HEK293 (cell line): ENCODE measurements around the gene SLC5A9.
A peak's percentile ranks its signal among the peaks of the same experiment; 100 is the strongest.
"Not testable (repeated sequence)": the region's sequence is repeated elsewhere in the genome, so short reads cannot be mapped to it uniquely, and the experiment has no call there.

ENCODE experiments used
- CTCF ChIA-PET: fragments of 350-600 bp; formaldehyde crosslinking; extraction: SDS; loops from one replicate; lab custom pipeline; 2021; ENCODE audit warnings: antibody characterized with exemption; lab: Yijun Ruan, JAX
- POLR2A ChIA-PET: fragments of 300-600 bp; formaldehyde crosslinking; extraction: SDS; loops from one replicate; lab custom pipeline; 2020; ENCODE audit warnings: antibody characterized with exemption, inconsistent platforms; lab: Yijun Ruan, JAX
- H3K27ac ChIP-seq: fragments of 200-500 bp; sonication (Bioruptor generic); 2 replicates; pipeline ENCODE4 v1.5.1; 2014; ENCODE audit warnings: low read depth, low read length, control low read depth, inconsistent platforms; ENCODE audit errors: extremely low read depth
- H3K36me3 ChIP-seq, 2 experiments: fragments of 200-500 bp in 1 of 2; sonication (Bioruptor generic) in 1 of 2; 1 replicate in 1 of 2; 2 replicates in 1 of 2; pipeline ENCODE4 v1.5.1; 2014 to 2017; ENCODE audit warnings: inconsistent platforms in 2 of 2, low read length in 2 of 2; ENCODE audit not compliant: control insufficient read depth in 2 of 2, insufficient read depth in 1 of 2
- H3K4me1 ChIP-seq: fragments of 200-500 bp; sonication (Bioruptor generic); 2 replicates; pipeline ENCODE4 v1.5.1; 2014; ENCODE audit warnings: mild to moderate bottlenecking, low read length, inconsistent platforms; ENCODE audit not compliant: control insufficient read depth, insufficient read depth
- H3K4me3 ChIP-seq: 2 replicates; pipeline ENCODE4 v1.5.1; 2011; ENCODE audit warnings: low read depth, mild to moderate bottlenecking, control low read depth, low read length, moderate library complexity
- H3K9me3 ChIP-seq: fragments of 200-500 bp; sonication (Bioruptor generic); 2 replicates; pipeline ENCODE4 v1.5.1; 2014; ENCODE audit warnings: low read depth, low read length, inconsistent platforms; ENCODE audit not compliant: control insufficient read depth, insufficient read depth
- EGR2 ChIP-seq: fragments of 450-650 bp; formaldehyde crosslinking; IDR thresholded peaks from 2 replicates; pipeline ENCODE4 v1.5.1; 2016; ENCODE audit warnings: low read depth, missing biosample characterization, missing genetic modification characterization
- ZBTB21 ChIP-seq: fragments of 450-650 bp; formaldehyde crosslinking; IDR thresholded peaks from 2 replicates; pipeline ENCODE4 v1.5.1; 2017; ENCODE audit warnings: missing biosample characterization, missing genetic modification characterization
- ZBTB7A ChIP-seq: fragments of 450-650 bp; formaldehyde crosslinking; IDR thresholded peaks from 2 replicates; pipeline ENCODE4 v1.5.1; 2016; ENCODE audit warnings: low read depth, missing biosample characterization, missing genetic modification characterization
- ZEB2 ChIP-seq: fragments of 450-650 bp; formaldehyde crosslinking; IDR thresholded peaks from 2 replicates; pipeline ENCODE4 v1.5.1; 2016; ENCODE audit warnings: missing biosample characterization, missing genetic modification characterization
- ZIC2 ChIP-seq: fragments of 450-650 bp; formaldehyde crosslinking; IDR thresholded peaks from 2 replicates; pipeline ENCODE4 v1.5.1; 2016; ENCODE audit warnings: missing biosample characterization, missing genetic modification characterization
- ZNF174 ChIP-seq: fragments of 450-650 bp; formaldehyde crosslinking; IDR thresholded peaks from 2 replicates; pipeline ENCODE4 v1.5.0; 2017; ENCODE audit warnings: missing biosample characterization, mild to moderate bottlenecking, missing genetic modification characterization
- ZNF175 ChIP-seq: fragments of 450-650 bp; formaldehyde crosslinking; IDR thresholded peaks from 2 replicates; pipeline ENCODE4 v1.5.1; 2016; ENCODE audit warnings: missing biosample characterization, missing genetic modification characterization
- ZNF223 ChIP-seq: fragments of 450-650 bp; formaldehyde crosslinking; IDR thresholded peaks from 2 replicates; pipeline ENCODE4 v1.5.1; 2016; ENCODE audit warnings: missing biosample characterization, missing genetic modification characterization
- ZNF302 ChIP-seq: fragments of 450-650 bp; formaldehyde crosslinking; IDR thresholded peaks from 2 replicates; pipeline ENCODE4 v1.5.1; 2016; ENCODE audit warnings: missing biosample characterization, missing genetic modification characterization, low read depth
- ZNF311 ChIP-seq: fragments of 450-650 bp; formaldehyde crosslinking; IDR thresholded peaks from 2 replicates; pipeline ENCODE4 v1.5.1; 2017; ENCODE audit warnings: missing biosample characterization, missing genetic modification characterization, borderline replicate concordance
- ZNF544 ChIP-seq: fragments of 450-650 bp; formaldehyde crosslinking; IDR thresholded peaks from 2 replicates; pipeline ENCODE4 v1.5.0; 2017; ENCODE audit warnings: missing biosample characterization, missing genetic modification characterization
- ZNF768 ChIP-seq: fragments of 450-650 bp; formaldehyde crosslinking; IDR thresholded peaks from 2 replicates; pipeline ENCODE4 v1.5.1; 2018; ENCODE audit warnings: missing biosample characterization, mild to moderate bottlenecking, missing genetic modification characterization
- ZNF837 ChIP-seq: fragments of 450-650 bp; formaldehyde crosslinking; IDR thresholded peaks from 2 replicates; pipeline ENCODE4 v1.5.1; 2016; ENCODE audit warnings: missing biosample characterization, missing genetic modification characterization
- ZSCAN16 ChIP-seq: fragments of 450-650 bp; formaldehyde crosslinking; IDR thresholded peaks from 2 replicates; pipeline ENCODE4 v1.5.1; 2016; ENCODE audit warnings: missing biosample characterization, missing genetic modification characterization
- TF ChIP-seq, protein P1 (sequence below): fragments of 450-650 bp; formaldehyde crosslinking; IDR thresholded peaks from 2 replicates; pipeline ENCODE4 v1.5.0; 2017; ENCODE audit warnings: missing biosample characterization, missing genetic modification characterization, borderline replicate concordance
- TF ChIP-seq, protein P2 (sequence below): fragments of 450-650 bp; formaldehyde crosslinking; conservative IDR thresholded peaks from 2 replicates; pipeline ENCODE4 v1.5.1; 2016; ENCODE audit warnings: low read depth, missing biosample characterization, missing genetic modification characterization
- TF ChIP-seq, protein P3 (sequence below): fragments of 450-650 bp; formaldehyde crosslinking; IDR thresholded peaks from 2 replicates; pipeline ENCODE4 v1.5.1; 2016; ENCODE audit warnings: missing biosample characterization, missing genetic modification characterization
- TF ChIP-seq, protein P4 (sequence below): fragments of 450-650 bp; formaldehyde crosslinking; IDR thresholded peaks from 2 replicates; pipeline ENCODE4 v1.5.1; 2017; ENCODE audit warnings: missing biosample characterization, missing genetic modification characterization
- TF ChIP-seq, protein P5 (sequence below): fragments of 450-650 bp; formaldehyde crosslinking; IDR thresholded peaks from 2 replicates; pipeline ENCODE4 v1.5.1; 2016; ENCODE audit warnings: missing biosample characterization, missing genetic modification characterization
- TF ChIP-seq, protein P6 (sequence below): sonication (generic); formaldehyde crosslinking; IDR thresholded peaks from 2 replicates; pipeline ENCODE4 v1.8.1; 2022; ENCODE audit warnings: mild to moderate bottlenecking, moderate library complexity, missing genetic modification reagents

SLC5A9 gene

DNA sequence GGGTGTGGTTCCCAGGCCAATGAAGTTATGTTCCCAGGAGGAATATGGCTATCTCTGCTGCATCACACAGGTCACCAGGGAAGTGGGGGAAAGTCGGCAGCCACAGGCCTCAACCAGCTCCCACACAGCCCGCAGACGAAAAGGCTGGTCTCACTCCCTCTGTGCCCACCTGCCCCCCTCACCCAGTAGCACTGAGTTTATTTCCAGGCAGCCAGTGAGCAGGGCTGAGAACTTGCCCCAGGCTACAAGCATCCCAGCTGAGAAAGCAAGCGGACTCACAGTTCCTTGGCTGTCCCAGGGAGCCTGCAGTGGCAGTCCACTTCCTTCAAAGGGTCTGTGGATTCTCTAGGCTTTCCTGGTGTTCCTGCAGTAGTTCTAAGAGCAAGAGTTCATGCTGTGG, 68.9 kb downstream of the SLC5A9 start:
- Histone ChIP-seq H3K36me3 (no peaks in the 10 kb centered on the region), H3K4me3 (no peak overlapping the region), H3K4me1 (no peaks in the 10 kb centered on the region), H3K27ac (no peak overlapping the region), H3K9me3 (no peaks in the 10 kb centered on the region)
- TF ChIP-seq, protein P1, sequence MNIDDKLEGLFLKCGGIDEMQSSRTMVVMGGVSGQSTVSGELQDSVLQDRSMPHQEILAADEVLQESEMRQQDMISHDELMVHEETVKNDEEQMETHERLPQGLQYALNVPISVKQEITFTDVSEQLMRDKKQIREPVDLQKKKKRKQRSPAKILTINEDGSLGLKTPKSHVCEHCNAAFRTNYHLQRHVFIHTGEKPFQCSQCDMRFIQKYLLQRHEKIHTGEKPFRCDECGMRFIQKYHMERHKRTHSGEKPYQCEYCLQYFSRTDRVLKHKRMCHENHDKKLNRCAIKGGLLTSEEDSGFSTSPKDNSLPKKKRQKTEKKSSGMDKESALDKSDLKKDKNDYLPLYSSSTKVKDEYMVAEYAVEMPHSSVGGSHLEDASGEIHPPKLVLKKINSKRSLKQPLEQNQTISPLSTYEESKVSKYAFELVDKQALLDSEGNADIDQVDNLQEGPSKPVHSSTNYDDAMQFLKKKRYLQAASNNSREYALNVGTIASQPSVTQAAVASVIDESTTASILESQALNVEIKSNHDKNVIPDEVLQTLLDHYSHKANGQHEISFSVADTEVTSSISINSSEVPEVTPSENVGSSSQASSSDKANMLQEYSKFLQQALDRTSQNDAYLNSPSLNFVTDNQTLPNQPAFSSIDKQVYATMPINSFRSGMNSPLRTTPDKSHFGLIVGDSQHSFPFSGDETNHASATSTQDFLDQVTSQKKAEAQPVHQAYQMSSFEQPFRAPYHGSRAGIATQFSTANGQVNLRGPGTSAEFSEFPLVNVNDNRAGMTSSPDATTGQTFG (tag by site-specific recombination), result no peak
- TF ChIP-seq EGR2 (peak; percentile 17; the same call in 1 of the 2 replicates), ZIC2 (tag by site-specific recombination) (0 out of 2 replicates have a peak, but pooled peaks have one; percentile 7)
- ChIA-PET POLR2A (no interaction called here), CTCF (interaction anchor here (0.6 kb wide), 1 partner anchor 1081 kb away, joined by 7 read pairs; no protein-coding TSS in a partner anchor)

DNA sequence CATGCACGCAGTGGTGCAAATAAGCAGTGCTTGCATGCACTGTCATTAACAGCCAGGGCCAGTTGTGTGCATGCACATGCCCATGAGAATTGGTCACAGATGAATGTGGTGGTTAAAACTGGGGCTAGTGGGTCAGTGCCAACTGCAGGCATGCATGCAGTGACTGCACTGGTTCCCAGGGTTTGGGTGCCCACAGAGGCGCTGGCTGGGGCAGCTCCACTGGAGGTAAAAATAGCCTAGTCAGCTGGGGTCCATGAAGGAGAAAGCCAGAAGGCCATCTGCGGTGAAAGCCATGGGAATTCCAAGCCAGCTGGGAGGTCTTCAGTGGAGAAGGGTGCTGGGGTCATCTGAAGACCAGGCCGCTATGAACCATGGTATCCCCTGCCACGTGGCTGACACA, 70.2 kb downstream of the SLC5A9 start:
- Histone ChIP-seq H3K36me3 (no peaks in the 10 kb centered on the region), H3K9me3 (no peaks in the 10 kb centered on the region), H3K4me3 (no peak overlapping the region)
- POLR2A ChIA-PET, result no interaction called here
- TF ChIP-seq ZBTB21 (tag by site-specific recombination) (no peak), ZBTB7A (tag by site-specific recombination) (no peak), ZEB2 (tag by site-specific recombination) (no peak), ZNF175 (tag by site-specific recombination) (no peak), ZNF544 (no peak), ZNF837 (tag by site-specific recombination) (no peak), ZNF223 (tag by site-specific recombination) (no peak), ZNF302 (tag by site-specific recombination) (no peak), ZNF768 (no peak), ZNF174 (no peak), ZNF311 (tag by site-specific recombination) (no peak), ZSCAN16 (tag by site-specific recombination) (no peak)
- TF ChIP-seq, protein P2, sequence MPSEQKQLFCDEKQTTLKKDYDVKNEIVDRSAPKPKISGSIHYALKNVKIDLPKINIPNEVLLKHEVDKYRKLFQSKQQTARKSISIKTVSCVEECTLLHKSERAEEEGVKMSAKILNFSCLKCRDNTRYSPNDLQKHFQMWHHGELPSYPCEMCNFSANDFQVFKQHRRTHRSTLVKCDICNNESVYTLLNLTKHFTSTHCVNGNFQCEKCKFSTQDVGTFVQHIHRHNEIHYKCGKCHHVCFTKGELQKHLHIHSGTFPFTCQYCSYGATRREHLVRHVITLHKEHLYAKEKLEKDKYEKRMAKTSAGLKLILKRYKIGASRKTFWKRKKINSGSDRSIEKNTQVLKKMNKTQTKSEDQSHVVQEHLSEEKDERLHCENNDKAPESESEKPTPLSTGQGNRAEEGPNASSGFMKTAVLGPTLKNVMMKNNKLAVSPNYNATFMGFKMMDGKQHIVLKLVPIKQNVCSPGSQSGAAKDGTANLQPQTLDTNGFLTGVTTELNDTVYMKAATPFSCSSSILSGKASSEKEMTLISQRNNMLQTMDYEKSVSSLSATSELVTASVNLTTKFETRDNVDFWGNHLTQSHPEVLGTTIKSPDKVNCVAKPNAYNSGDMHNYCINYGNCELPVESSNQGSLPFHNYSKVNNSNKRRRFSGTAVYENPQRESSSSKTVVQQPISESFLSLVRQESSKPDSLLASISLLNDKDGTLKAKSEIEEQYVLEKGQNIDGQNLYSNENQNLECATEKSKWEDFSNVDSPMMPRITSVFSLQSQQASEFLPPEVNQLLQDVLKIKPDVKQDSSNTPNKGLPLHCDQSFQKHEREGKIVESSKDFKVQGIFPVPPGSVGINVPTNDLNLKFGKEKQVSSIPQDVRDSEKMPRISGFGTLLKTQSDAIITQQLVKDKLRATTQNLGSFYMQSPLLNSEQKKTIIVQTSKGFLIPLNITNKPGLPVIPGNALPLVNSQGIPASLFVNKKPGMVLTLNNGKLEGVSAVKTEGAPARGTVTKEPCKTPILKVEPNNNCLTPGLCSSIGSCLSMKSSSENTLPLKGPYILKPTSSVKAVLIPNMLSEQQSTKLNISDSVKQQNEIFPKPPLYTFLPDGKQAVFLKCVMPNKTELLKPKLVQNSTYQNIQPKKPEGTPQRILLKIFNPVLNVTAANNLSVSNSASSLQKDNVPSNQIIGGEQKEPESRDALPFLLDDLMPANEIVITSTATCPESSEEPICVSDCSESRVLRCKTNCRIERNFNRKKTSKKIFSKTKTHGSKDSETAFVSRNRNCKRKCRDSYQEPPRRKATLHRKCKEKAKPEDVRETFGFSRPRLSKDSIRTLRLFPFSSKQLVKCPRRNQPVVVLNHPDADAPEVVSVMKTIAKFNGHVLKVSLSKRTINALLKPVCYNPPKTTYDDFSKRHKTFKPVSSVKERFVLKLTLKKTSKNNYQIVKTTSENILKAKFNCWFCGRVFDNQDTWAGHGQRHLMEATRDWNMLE (tag by site-specific recombination), result no peak
- TF ChIP-seq, protein P3, sequence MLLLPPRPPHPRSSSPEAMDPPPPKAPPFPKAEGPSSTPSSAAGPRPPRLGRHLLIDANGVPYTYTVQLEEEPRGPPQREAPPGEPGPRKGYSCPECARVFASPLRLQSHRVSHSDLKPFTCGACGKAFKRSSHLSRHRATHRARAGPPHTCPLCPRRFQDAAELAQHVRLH (tag by site-specific recombination), result no peak
- TF ChIP-seq, protein P4, sequence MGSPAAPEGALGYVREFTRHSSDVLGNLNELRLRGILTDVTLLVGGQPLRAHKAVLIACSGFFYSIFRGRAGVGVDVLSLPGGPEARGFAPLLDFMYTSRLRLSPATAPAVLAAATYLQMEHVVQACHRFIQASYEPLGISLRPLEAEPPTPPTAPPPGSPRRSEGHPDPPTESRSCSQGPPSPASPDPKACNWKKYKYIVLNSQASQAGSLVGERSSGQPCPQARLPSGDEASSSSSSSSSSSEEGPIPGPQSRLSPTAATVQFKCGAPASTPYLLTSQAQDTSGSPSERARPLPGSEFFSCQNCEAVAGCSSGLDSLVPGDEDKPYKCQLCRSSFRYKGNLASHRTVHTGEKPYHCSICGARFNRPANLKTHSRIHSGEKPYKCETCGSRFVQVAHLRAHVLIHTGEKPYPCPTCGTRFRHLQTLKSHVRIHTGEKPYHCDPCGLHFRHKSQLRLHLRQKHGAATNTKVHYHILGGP (tag by site-specific recombination), result no peak
- TF ChIP-seq, protein P5, sequence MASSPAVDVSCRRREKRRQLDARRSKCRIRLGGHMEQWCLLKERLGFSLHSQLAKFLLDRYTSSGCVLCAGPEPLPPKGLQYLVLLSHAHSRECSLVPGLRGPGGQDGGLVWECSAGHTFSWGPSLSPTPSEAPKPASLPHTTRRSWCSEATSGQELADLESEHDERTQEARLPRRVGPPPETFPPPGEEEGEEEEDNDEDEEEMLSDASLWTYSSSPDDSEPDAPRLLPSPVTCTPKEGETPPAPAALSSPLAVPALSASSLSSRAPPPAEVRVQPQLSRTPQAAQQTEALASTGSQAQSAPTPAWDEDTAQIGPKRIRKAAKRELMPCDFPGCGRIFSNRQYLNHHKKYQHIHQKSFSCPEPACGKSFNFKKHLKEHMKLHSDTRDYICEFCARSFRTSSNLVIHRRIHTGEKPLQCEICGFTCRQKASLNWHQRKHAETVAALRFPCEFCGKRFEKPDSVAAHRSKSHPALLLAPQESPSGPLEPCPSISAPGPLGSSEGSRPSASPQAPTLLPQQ (tag by site-specific recombination), result no peak
- TF ChIP-seq, protein P6, sequence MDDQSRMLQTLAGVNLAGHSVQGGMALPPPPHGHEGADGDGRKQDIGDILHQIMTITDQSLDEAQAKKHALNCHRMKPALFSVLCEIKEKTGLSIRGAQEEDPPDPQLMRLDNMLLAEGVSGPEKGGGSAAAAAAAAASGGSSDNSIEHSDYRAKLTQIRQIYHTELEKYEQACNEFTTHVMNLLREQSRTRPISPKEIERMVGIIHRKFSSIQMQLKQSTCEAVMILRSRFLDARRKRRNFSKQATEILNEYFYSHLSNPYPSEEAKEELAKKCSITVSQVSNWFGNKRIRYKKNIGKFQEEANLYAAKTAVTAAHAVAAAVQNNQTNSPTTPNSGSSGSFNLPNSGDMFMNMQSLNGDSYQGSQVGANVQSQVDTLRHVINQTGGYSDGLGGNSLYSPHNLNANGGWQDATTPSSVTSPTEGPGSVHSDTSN, result no peak
- TF ChIP-seq, all 188 proteins: peak for 0
- Histone ChIP-seq H3K27ac (no peak overlapping the region), H3K4me1 (no peaks in the 10 kb centered on the region)
- CTCF ChIA-PET, result interaction anchor here (0.6 kb wide), 1 partner anchor 162 kb away, joined by 5 read pairs; no protein-coding TSS in a partner anchor

DNA sequence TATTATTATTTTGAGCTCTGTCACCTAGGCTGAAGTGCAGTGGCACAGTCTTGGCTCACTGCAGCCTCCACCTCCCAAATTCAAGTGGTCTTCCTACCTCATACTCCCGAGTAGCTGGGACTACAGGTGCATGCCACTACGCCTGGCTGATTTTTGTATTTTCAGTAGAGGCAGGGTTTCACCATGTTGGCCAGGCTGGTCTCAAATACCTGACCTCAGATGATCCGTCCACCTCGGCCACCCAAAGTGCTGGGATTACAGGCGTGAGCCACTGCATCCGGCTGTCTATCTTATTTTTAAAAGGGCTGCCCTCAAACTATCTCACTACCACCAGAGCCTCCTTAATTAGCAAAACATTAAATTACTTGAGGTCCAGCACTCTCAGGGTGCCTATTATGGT, 71.6 kb downstream of the SLC5A9 start:
- H3K36me3 ChIP-seq, H3K9me3 ChIP-seq, H3K27ac ChIP-seq, H3K4me3 ChIP-seq, POLR2A ChIA-PET, H3K4me1 ChIP-seq: not testable (repeated sequence)
- CTCF ChIA-PET, result interaction anchor here (0.6 kb wide), 1 partner anchor 402 kb away, joined by 3 read pairs; no protein-coding TSS in a partner anchor
